ENCODE results near the gene ERN1. TPM values are rescaled to one million over a fixed set of nuclear protein-coding genes. Genes with fewer than 3 reads are reported as not detected.

The ERN1 gene
- total RNA-seq, 2 donors from 2014 or later: 131 TPM

DNA sequence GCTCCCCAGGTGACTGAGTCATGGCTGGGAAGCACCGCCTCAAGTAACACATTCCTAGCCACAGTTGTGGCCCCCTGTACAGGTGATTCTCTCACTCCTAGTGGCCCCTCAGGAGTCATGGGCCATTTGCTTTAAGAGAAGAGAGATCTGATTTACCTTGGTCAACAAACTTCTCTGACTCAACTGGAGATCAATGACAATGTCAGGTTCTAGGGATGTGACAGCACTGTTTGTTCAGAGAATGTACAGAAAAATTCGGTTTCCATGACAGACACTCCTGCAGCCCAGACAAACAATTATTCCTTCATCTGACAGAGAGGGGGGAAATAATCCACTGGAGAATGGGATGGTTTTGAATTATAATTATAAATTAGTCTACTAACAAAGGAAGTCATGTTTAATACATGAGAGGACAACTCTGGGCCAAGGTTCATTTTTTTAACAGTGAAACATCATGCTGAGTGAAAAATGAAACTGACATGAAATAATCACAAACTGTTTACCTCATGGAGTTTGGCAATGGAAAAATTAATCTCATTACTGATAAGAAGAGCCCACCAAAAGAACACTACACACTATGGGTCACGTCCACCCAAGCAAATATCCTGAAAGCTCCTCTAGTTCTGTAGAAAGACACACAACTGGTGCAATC lies 9.7 kb downstream of the ERN1 start:
- DNase-seq (ENCODE audit: low spot score) (no peak), ATAC-seq (no peak)
- Mint-ChIP-seq H3K9me3 (no peaks in the 10 kb centered on the region), H3K27ac (peak overlapping the region; percentile 82 to 89), H3K36me3 (peaks cover 11% of the 10 kb centered on the region), H3K27me3 (no peaks in the 10 kb centered on the region), H3K4me3 (peak overlapping the region; percentile 67), H3K4me1 (ENCODE audit: low read depth in 2 of 2) (peaks cover 33 to 45% of the 10 kb centered on the region in 2 donors)

DNA sequence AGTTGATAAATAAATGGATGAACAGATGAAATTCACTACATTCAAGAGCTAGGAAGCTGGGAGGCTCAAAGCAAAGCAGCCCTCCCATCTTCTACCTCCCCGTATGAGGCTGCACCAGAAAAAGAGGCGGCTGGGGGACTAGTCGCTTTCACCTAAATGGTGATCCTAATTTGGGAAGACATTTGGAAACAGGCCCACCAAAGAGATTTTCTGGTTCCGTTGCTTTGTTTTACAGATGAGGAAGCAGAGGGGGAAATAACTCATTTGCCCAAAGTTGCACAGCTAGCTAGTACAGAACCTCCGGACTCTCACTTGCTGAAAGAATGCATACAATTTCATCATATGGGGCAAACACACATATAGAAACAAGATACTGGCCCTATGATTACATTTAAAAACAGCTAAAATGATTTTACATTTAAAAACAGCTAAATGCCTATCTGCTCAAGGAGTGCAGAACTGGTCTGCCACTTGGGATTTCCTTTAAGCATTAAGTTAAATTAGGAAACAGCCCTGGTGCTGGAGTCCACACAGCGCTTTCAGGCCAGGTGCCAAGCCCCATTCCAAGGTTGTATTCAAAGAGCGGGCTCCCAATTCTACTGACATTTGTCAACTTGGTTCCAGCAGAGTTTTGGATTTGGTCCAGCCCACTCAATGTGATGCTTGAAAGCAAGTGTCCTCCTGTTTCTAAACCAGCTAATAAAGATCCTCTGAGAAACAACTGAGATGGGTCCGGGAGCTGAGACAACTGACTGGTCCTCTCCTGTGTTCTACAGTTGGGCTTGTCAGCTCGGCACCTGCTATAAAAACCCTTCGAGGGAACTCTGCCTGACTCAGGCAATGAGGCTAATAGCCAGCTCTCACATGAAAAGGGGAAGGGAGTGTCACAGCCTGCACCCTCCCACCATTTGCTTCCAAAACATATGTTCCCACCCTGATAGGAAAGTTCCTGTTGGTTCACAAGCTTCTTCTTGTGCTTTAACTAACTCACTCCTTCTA lies 11.7 kb downstream of the ERN1 start:
- ATAC-seq (no peak), DNase-seq (ENCODE audit: low spot score) (no peak)
- peak overlapping the region in 1 of 2 donors; percentile 50 for H3K27ac Mint-ChIP-seq
- H3K9me3 Mint-ChIP-seq: no peaks in the 10 kb centered on the region
- H3K4me1 Mint-ChIP-seq (ENCODE audit: low read depth in 2 of 2): peaks cover 36 to 41% of the 10 kb centered on the region in 2 donors
- H3K36me3 Mint-ChIP-seq: peaks cover 11% of the 10 kb centered on the region
- no peaks in the 10 kb centered on the region for H3K27me3 Mint-ChIP-seq
- H3K4me3 Mint-ChIP-seq: no peak overlapping the region

DNA sequence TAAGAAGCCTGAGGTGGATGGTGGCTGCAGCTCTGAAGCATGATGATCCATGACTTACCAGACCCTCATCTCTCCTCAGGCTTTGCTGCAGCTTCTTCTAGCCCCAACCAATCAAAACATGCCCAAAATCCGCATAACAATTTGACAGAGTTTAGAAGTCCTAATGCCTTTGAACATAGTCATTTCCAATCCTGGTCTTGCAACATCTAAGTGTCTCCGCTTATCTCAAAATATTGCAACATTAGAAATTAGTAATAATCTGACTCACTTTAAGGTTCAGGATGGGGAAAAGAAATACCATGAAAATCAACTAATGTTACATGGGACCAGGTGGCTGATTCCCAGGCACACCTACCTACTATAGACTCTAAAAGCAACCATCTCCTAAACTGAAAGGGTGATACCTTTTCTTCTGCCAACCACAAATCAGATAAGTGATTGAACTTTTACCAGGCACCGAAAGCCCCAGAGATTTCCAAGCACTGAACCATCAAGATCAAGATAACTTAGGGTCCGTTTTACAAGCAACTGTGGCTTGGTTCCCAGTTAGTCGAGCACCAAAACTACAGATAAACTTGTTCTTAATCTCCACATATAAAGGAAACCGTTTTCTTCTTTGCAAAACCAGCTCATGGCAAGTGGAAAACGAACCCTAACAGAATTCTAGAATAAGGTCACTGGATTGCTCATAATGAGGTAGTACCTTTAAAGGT lies 14.0 kb downstream of the ERN1 start:
- Mint-ChIP-seq H3K4me1 (ENCODE audit: low read depth in 2 of 2) (peaks cover 32 to 33% of the 10 kb centered on the region in 2 donors), H3K27ac (peak overlapping the region; percentile 60 to 66)

DNA sequence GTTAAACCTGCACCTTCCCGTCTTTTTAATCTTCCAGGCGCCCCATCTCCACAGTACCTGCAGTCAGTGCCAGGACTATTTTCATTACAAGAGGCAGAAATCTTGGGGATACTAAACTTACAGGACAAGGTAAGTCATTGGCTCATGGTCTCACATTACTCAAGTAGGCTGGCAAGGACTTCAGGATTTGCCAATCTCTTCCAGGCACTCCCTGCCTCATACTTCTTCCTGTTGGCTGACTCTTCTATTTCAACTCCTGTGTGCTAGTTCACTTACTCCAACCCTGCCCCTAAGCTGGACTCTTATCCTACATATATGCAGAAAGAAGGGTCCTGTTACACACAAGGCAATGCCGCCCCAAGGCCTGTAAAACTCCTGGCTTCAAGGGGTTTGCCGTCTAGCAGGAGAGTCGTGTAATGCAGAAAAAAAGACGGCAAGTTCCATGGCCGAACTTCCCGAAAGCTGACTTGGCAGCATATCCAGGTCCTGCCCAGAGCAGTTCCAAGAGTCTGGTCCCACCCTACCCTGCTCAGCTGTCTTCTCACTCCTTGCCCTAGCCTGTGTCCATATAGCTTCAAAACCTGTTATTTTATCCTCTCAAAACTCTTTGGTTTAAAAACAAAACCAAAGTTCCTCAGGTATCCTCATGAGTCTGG lies 14.8 kb downstream of the ERN1 start:
- DNase-seq (ENCODE audit: low spot score) (no peak), ATAC-seq (no peak)
- Mint-ChIP-seq H3K4me3 (no peak overlapping the region), H3K27ac (peak overlapping the region; percentile 60 to 66), H3K9me3 (no peaks in the 10 kb centered on the region), H3K36me3 (peaks cover 11% of the 10 kb centered on the region), H3K27me3 (no peaks in the 10 kb centered on the region), H3K4me1 (ENCODE audit: low read depth in 2 of 2) (peaks cover 24 to 32% of the 10 kb centered on the region in 2 donors)

More for the DNA sequence above, 14.0 kb downstream of the ERN1 start:
- H3K36me3 Mint-ChIP-seq: peaks cover 11% of the 10 kb centered on the region
- peak in 1 of 2 donors; percentile 36 for ATAC-seq
- no peaks in the 10 kb centered on the region for H3K9me3 Mint-ChIP-seq
- no peaks in the 10 kb centered on the region for H3K27me3 Mint-ChIP-seq
- peak overlapping the region; percentile 50 for H3K4me3 Mint-ChIP-seq
- no peak for DNase-seq (ENCODE audit: low spot score)

DNA sequence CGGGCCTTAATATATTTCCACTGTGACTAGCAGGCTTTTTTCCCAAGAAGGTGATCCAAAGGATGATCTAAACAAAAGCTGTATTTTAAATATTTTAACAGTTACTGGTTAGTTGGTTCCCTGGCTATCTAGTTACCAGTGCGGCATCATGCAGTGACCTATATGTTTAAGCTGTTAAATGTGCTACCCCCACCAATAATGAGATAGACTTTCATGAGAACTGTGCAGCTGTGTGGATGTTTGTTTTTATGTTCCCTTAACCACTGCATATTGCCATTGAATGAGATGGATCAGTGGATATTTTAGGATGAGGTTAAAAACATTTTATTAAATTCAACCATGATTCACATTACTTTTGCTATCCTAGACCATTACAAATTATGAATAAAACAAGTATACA lies 16.9 kb downstream of the ERN1 start:
- peaks cover 11% of the 10 kb centered on the region for H3K36me3 Mint-ChIP-seq
- H3K9me3 Mint-ChIP-seq: no peaks in the 10 kb centered on the region
- peak overlapping the region in 1 of 2 donors; percentile 46 for H3K27ac Mint-ChIP-seq
- peaks cover 31 to 36% of the 10 kb centered on the region in 2 donors for H3K4me1 Mint-ChIP-seq (ENCODE audit: low read depth in 2 of 2)
- H3K4me3 Mint-ChIP-seq: no peak overlapping the region
- ATAC-seq: no peak
- no peaks in the 10 kb centered on the region for H3K27me3 Mint-ChIP-seq
- no peak for DNase-seq (ENCODE audit: low spot score)

DNA sequence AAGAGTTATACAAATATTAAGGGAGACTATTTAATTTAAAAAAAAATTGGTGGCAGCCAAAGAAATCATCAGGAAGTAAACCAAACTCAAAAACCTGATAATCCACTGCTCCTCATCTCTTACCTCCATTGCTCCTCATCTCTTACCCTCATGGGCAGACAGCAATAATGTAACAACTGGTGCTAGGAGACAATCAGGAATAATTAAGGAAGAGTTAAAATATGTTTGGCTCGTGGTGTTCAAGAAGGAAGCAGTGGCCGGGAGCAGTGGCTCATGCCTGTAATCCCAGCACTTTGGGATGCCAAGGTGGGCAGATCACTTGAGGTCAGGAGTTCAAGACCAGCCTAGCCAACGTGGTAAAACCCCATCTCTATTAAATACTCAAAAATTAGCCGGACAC lies 18.1 kb downstream of the ERN1 start:
- Mint-ChIP-seq H3K27me3 (no peaks in the 10 kb centered on the region), H3K36me3 (peaks cover 11% of the 10 kb centered on the region), H3K4me1 (ENCODE audit: low read depth in 2 of 2) (peaks cover 40 to 41% of the 10 kb centered on the region in 2 donors), H3K27ac (no peak overlapping the region), H3K9me3 (no peaks in the 10 kb centered on the region), H3K4me3 (no peak overlapping the region)
- DNase-seq (ENCODE audit: low spot score): no peak
- ATAC-seq: no peak

DNA sequence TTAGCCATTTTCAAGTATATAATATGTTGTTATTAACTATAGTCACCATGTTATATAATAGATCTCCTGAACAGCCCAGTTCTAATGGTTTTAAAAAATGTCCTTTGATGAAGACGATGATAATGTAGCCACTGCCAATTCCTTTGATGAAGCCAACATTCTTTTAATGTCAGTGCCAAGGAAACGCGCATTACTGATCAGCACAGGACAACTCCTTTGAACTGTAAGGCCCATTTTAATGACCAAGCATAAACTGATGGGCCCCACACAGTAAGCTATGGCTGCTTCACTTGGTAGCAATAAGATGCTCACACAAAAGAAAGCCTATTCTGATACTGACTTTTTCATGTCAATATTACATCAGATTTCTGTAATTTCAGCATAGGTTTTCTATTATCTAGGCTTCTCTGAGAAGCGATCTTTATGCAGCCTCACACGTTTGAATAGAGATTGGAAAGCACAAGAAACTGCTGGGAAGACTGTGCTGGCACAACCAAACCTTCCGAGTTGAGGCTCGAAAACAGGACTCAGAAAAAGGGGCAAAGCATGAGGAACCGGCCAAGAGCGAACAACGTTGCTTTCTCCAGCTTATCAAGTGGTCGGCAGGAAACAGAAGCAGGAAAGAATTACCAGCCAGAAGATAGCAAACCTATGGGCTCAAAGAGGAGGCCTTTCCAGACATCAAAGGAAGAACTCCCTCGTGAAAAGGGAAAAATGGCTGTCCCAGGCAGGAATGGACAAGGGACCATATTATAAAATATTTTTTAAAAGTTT lies 19.4 kb downstream of the ERN1 start:
- ATAC-seq: no peak
- Mint-ChIP-seq H3K27ac (peak overlapping the region; percentile 14 to 30), H3K4me1 (ENCODE audit: low read depth in 2 of 2) (peaks cover 42 to 44% of the 10 kb centered on the region in 2 donors), H3K36me3 (peaks cover 6% of the 10 kb centered on the region), H3K9me3 (no peaks in the 10 kb centered on the region), H3K4me3 (no peak overlapping the region), H3K27me3 (no peaks in the 10 kb centered on the region)
- no peak for DNase-seq (ENCODE audit: low spot score)

DNA sequence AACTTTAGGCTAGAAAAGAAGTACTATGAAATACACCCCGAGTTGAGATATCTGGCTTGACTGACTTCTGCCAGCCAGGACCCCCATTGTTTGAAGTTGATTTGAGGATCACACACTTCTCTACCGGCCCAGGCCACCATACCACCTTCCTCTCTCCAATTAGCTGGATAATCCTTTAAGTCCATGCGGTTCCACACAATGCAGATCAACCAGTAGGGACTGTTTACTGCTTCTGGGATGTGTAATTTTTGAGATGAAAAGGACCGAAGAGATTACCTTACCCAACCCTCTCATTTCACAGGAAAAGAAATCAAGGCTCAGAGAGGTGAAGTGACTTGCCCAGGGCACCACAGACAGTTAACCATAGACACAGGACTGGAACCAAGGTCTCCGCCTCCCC lies 20.5 kb downstream of the ERN1 start:
- Mint-ChIP-seq H3K36me3 (peaks cover 5% of the 10 kb centered on the region), H3K9me3 (no peaks in the 10 kb centered on the region), H3K27ac (peak overlapping the region; percentile 48 to 64), H3K4me1 (ENCODE audit: low read depth in 2 of 2) (peaks cover 35 to 38% of the 10 kb centered on the region in 2 donors), H3K4me3 (no peak overlapping the region), H3K27me3 (no peaks in the 10 kb centered on the region)
- no peak for DNase-seq (ENCODE audit: low spot score)
- ATAC-seq: no peak

DNA sequence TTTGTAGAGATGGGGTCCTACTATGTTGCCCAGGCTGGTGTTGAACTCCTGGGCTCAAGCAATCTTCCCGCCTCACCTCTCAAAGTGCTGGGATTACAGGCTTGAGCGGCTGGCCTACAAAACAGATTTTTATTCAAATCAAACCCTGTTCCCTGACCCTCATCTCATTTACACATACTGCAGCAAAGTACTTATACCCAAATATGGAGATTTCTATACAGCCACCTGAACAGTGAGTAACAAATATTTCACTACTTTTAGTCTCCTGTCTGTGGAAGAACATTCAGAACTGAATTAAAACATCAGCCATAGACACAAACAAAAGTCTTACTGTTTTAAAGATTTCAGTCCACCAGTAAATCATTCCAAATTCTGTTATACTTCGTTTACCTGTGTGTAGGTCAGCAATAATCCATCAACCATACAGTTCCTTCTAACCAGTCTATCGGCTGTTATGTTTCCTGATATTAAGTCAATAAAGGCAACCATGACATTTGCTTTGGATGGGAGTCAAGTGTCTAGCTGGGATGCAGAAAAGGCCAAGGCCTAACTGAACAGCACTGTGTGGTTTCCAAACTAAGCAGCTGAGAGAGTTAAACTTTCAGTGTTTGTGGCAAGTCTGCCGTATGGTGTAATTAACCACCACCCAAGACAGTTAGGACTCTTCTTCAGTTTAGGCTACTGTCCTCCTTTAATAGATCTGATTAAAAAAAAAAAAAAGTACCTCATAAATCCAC lies 22.3 kb downstream of the ERN1 start:
- H3K36me3 Mint-ChIP-seq: no peaks in the 10 kb centered on the region
- ATAC-seq (no peak), DNase-seq (ENCODE audit: low spot score) (no peak)
- H3K4me1 Mint-ChIP-seq (ENCODE audit: low read depth in 2 of 2): peaks cover 35 to 38% of the 10 kb centered on the region in 2 donors
- H3K27ac Mint-ChIP-seq: peak overlapping the region; percentile 34 to 56
- no peaks in the 10 kb centered on the region for H3K9me3 Mint-ChIP-seq
- no peak overlapping the region for H3K4me3 Mint-ChIP-seq
- no peaks in the 10 kb centered on the region for H3K27me3 Mint-ChIP-seq

DNA sequence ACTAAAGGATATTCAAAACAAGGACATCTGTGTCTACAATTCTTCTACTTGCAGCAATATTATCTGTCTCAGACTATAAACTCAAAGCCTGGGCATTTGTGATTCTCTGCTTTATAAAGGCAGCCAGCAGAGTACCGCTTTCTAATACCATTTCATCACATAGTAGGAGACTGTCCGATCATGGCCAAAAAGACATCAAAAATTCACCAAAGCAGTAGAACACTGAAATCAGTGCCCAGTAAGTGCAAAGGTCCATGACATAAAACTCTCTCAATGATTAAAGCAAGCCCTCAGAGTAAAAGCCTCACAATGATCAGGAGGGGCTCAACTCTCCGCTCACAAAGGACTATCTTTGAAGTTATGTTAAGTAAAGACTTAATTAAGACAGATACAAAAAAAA lies 23.0 kb downstream of the ERN1 start:
- DNase-seq (ENCODE audit: low spot score) (no peak), ATAC-seq (no peak)
- no peaks in the 10 kb centered on the region for H3K9me3 Mint-ChIP-seq
- no peaks in the 10 kb centered on the region for H3K36me3 Mint-ChIP-seq
- peak overlapping the region; percentile 5 to 34 for H3K27ac Mint-ChIP-seq
- H3K4me3 Mint-ChIP-seq: no peak overlapping the region
- H3K27me3 Mint-ChIP-seq: no peaks in the 10 kb centered on the region
- peaks cover 38 to 39% of the 10 kb centered on the region in 2 donors for H3K4me1 Mint-ChIP-seq (ENCODE audit: low read depth in 2 of 2)

DNA sequence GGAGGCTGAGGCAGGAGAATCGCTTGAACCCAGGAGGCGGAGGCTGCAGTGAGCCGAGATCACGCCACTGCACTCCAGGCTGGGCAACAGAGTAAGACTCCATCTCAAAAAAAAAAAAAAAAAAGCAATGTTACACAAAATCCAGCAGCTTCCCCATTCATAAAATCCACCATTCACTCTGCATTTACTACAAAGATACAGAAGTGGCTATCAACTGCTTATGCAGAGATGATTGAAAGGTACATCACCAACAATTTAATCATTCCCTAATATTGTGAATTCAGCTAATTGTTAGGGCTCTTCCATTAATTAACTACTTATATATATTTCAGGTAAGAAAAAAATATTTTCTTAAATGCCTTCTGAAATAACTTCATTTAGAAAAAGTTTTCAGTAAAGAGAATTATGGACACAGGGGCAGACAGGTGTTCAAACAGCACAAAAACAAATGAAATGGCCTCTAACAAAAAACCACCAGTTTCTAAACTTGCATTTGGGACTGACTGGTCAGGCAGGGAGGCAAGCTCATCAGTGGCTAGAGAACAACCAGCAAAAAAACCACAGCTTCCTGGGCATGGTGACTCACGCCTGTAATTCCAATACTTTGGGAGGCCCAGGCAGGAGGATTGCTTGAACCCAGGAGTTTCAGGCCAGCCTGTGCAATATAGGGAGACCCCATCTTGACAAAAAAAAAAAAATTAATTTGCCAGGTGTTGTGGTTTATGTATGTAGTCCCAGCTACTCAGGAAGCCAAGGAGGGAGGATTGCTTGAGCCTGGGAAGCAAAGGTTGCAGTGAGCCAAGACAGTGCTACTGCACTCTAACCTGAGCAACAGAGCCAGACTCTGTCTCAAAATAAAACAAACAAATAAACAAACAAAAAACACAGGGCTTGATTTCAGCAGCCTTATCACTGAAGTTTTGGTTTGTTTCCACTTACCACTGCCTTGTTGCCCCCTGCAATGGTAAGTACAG lies 26.3 kb downstream of the ERN1 start:
- Mint-ChIP-seq H3K4me3 (peak overlapping the region; percentile 34), H3K36me3 (no peaks in the 10 kb centered on the region), H3K9me3 (no peaks in the 10 kb centered on the region), H3K27me3 (no peaks in the 10 kb centered on the region), H3K27ac (peak overlapping the region in 1 of 2 donors; percentile 28), H3K4me1 (ENCODE audit: low read depth in 2 of 2) (peaks cover 23 to 30% of the 10 kb centered on the region in 2 donors)
- ATAC-seq (peak in 1 of 2 donors; percentile 52), DNase-seq (ENCODE audit: low spot score) (no peak)
